Lung (tissue), 12 donors: ENCODE measurements around the gene TMCO2. TPM values are rescaled to one million over a fixed set of nuclear protein-coding genes. Genes with fewer than 3 reads are reported as not detected.

Source experiments
- ATAC-seq: fragments of 200-7000 bp; cut with Tn5 transposase; one replicate; pipeline ENCODE4 v1.9.1; 2020; ENCODE audit warnings: moderate number of reproducible peaks; ENCODE audit not compliant: insufficient read depth, low FRiP score
- DNase-seq, 3 donors: peaks; one replicate each; pipeline ENCODE4 v3.0.0-alpha.2; 2013 to 2017
- H3K27ac ChIP-seq, 2 donors: one replicate each; pipeline ENCODE4 v1.5.1; 2013; ENCODE audit warnings: mild to moderate bottlenecking in 2 of 2, moderate library complexity in 2 of 2, control low read depth in 1 of 2, inconsistent platforms in 1 of 2, low read depth in 1 of 2, low read length in 1 of 2
- H3K27me3 ChIP-seq, 3 donors: one replicate each; pipeline ENCODE4 v1.5.1; 2013; ENCODE audit warnings: low read length in 2 of 3; ENCODE audit not compliant: control insufficient read depth in 3 of 3, insufficient read depth in 3 of 3
- H3K36me3 ChIP-seq, 4 donors: one replicate each; pipeline ENCODE4 v1.5.1; 2013; ENCODE audit warnings: low read length in 4 of 4, mild to moderate bottlenecking in 1 of 4, moderate library complexity in 1 of 4; ENCODE audit not compliant: control insufficient read depth in 4 of 4, insufficient read depth in 4 of 4
- H3K4me1 ChIP-seq, 5 donors: one replicate each; pipeline ENCODE4 v1.5.1; 2013; ENCODE audit warnings: low read length in 5 of 5, mild to moderate bottlenecking in 2 of 5, moderate library complexity in 1 of 5; ENCODE audit not compliant: control insufficient read depth in 5 of 5, insufficient read depth in 5 of 5
- H3K4me3 ChIP-seq: one replicate; pipeline ENCODE4 v1.5.1; 2013; ENCODE audit warnings: mild to moderate bottlenecking, control low read depth, moderate library complexity
- H3K9ac ChIP-seq, 2 donors: one replicate each; pipeline ENCODE4 v1.5.1; 2013; ENCODE audit warnings: low read length in 2 of 2, control low read depth in 1 of 2; ENCODE audit not compliant: insufficient read depth in 1 of 2
- H3K9me3 ChIP-seq, 4 donors: one replicate each; pipeline ENCODE4 v1.5.1; 2013; ENCODE audit warnings: low read length in 3 of 4, mild to moderate bottlenecking in 1 of 4, moderate library complexity in 1 of 4; ENCODE audit not compliant: control insufficient read depth in 4 of 4, insufficient read depth in 3 of 4
- CTCF ChIP-seq: IDR thresholded peaks from 2 replicates; pipeline ENCODE4 v1.5.1; 2012; ENCODE audit warnings: mild to moderate bottlenecking; ENCODE audit errors: control extremely low read depth, extremely low read depth
- WGBS, 2 donors: extraction: QIAGEN DNeasy Blood & Tissue Kit; methylation state at CpG; one replicate each; pipeline ENCODE4 v1.1.7; 2013; 5-methylcytosine and 5-hydroxymethylcytosine counted together
- polyA plus RNA-seq, 2 donors: library from polyadenylated mRNA; stranded (reverse); fragments of 200-250 nt; gene quantifications; one replicate each; pipeline ENCODE4 v1.2.1, GENCODE V29; 2013
- total RNA-seq, 2 donors: library from RNA; depleted of rRNA in 1 of 2; stranded (reverse); fragments of >200 nt in 1 of 2; gene quantifications; one replicate each; pipeline ENCODE4 v1.2.1, GENCODE V29; 2014 to 2021
- donor health status: control.
- donor health status: control.
- donor health status: Bipolar disorder and iron deficiency.
- donor health status: healthy.
- donor health status: DM: yes; HTN: yes; CAD: no.

Gene TMCO2
- total and polyA plus RNA-seq, 4 donors, result not detected

GRCh38 chr1:40270152-40270834 is 22.6 kb downstream of the TMCO2 start:
- Histone ChIP-seq H3K36me3 (peaks cover 19 to 38% (median 20%) of the 10 kb centered on the region in 4 donors), H3K9ac (no peak overlapping the region), H3K9me3 (no peaks in the 10 kb centered on the region), H3K27ac (peak overlapping the region in 1 of 2 donors; percentile 65), H3K27me3 (no peaks in the 10 kb centered on the region), H3K4me1 (peaks cover 0 to 17% (median 0%) of the 10 kb centered on the region in 5 donors), H3K4me3 (no peak overlapping the region)
- no peak for DNase-seq
- no peak for ATAC-seq
- WGBS, 2 donors, result 61 to 65% methylated on average over 3 of the region's 3 CpGs
- no peak for TF ChIP-seq CTCF

GRCh38 chr1:40272653-40273213 is 25.0 kb downstream of the TMCO2 start:
- DNase-seq (no peak), ATAC-seq (no peak)
- Histone ChIP-seq H3K9me3 (no peaks in the 10 kb centered on the region), H3K9ac (no peak overlapping the region), H3K36me3 (peaks cover 13 to 45% (median 17%) of the 10 kb centered on the region in 4 donors), H3K4me3 (no peak overlapping the region), H3K27ac (no peak overlapping the region), H3K27me3 (no peaks in the 10 kb centered on the region), H3K4me1 (peaks cover 0 to 10% (median 0%) of the 10 kb centered on the region in 5 donors)
- WGBS, 2 donors, result 93 to 96% methylated on average over 3 of the region's 3 CpGs
- TF ChIP-seq CTCF, result no peak

- Histone ChIP-seq H3K9ac (no peak overlapping the region), H3K4me3 (no peak overlapping the region)
- no peak for ATAC-seq
Measured at GRCh38 chr1:40273547-40274166, 25.9 kb downstream of the TMCO2 start.

More at GRCh38 chr1:40273547-40274166, 25.9 kb downstream of the TMCO2 start:
- no peaks in the 10 kb centered on the region for H3K9me3 ChIP-seq
- WGBS, 2 donors, result 78 to 88% methylated on average over 4 of the region's 4 CpGs
- H3K27ac ChIP-seq, result no peak overlapping the region
- H3K27me3 ChIP-seq, result no peaks in the 10 kb centered on the region
- peaks cover 0 to 4% (median 0%) of the 10 kb centered on the region in 5 donors for H3K4me1 ChIP-seq
- DNase-seq, result peak in 1 of 3 donors; percentile 5
- H3K36me3 ChIP-seq, result peaks cover 13 to 43% (median 15%) of the 10 kb centered on the region in 4 donors
- no peak for TF ChIP-seq CTCF
